GM23338 (cell line): ENCODE data around the gene SLC35D3.

Experiments used
- CREB1 ChIP-seq: fragments of 250-450 bp; sonication (Bioruptor Pico); IDR thresholded peaks from 2 replicates; pipeline ENCODE4 v1.5.0; 2020; ENCODE audit warnings: low read depth, mild to moderate bottlenecking, moderate library complexity
- CTCF ChIP-seq, 2 experiments: fragments of 200-600 bp in 1 of 2; sonication (generic) in 1 of 2; conservative IDR thresholded peaks; 2 replicates each; pipeline versions ENCODE4 v1.5.1 to v1.6.1; 2016 to 2017; ENCODE audit warnings: antibody characterized with exemption in 2 of 2, low read depth in 2 of 2, mild to moderate bottlenecking in 2 of 2, moderate library complexity in 1 of 2
- ETS1 ChIP-seq: IDR thresholded peaks from 2 replicates; pipeline ENCODE4 v1.6.1; 2016; ENCODE audit warnings: antibody characterized with exemption
- EZH2 ChIP-seq: fragments of 200-600 bp; sonication (generic); IDR thresholded peaks from one replicate; pipeline ENCODE4 v1.8.0; 2017; ENCODE audit warnings: antibody characterized with exemption, mild to moderate bottlenecking, low read depth; ENCODE audit not compliant: unreplicated experiment
- EZH2phosphoT487 ChIP-seq: fragments of 200-600 bp; sonication (generic); IDR thresholded peaks from one replicate; pipeline ENCODE4 v1.8.1; 2018; ENCODE audit warnings: antibody characterized with exemption; ENCODE audit not compliant: unreplicated experiment
- JUNB ChIP-seq: IDR thresholded peaks from one replicate; pipeline ENCODE4 v1.6.1; 2016; ENCODE audit warnings: antibody characterized with exemption; ENCODE audit not compliant: unreplicated experiment
- NANOG ChIP-seq: IDR thresholded peaks from 2 replicates; pipeline ENCODE4 v1.6.1; 2016; ENCODE audit warnings: antibody characterized with exemption, borderline replicate concordance
- POLR2AphosphoS5 ChIP-seq: IDR thresholded peaks from 2 replicates; pipeline ENCODE4 v1.6.1; 2016; ENCODE audit warnings: antibody characterized with exemption, low read depth
- REST ChIP-seq: IDR thresholded peaks from one replicate; pipeline ENCODE4 v1.6.1; 2018; ENCODE audit warnings: antibody characterized with exemption; ENCODE audit not compliant: unreplicated experiment
- STAT1 ChIP-seq: IDR thresholded peaks from one replicate; pipeline ENCODE4 v1.6.1; 2016; ENCODE audit warnings: antibody characterized with exemption; ENCODE audit not compliant: unreplicated experiment
- ZNF114 ChIP-seq: fragments of 250-450 bp; sonication (Bioruptor Pico); IDR thresholded peaks from 2 replicates; pipeline ENCODE4 v1.5.0; 2020; ENCODE audit warnings: mild to moderate bottlenecking, moderate library complexity
- ZNF331 ChIP-seq: fragments of 250-450 bp; sonication (Bioruptor Pico); IDR thresholded peaks from 2 replicates; pipeline ENCODE4 v1.5.0; 2020; ENCODE audit warnings: low read depth, mild to moderate bottlenecking, moderate library complexity

GRCh38 chr6:136945711-136946121 is 23.6 kb downstream of the SLC35D3 start:
- TF ChIP-seq CTCF (conservative IDR thresholded peaks at IDR 0.05; ENCODE audit: low read depth in 2 of 2): no peak
- TF ChIP-seq CREB1 (CRISPR knock-in tag): no peak
- no peak for TF ChIP-seq POLR2AphosphoS5
- no peak for TF ChIP-seq REST
- no peak for TF ChIP-seq EZH2phosphoT487
- TF ChIP-seq STAT1: no peak
- no peak for TF ChIP-seq ETS1
- no peak for TF ChIP-seq ZNF331 (CRISPR knock-in tag)
- TF ChIP-seq EZH2: no peak
- no peak for TF ChIP-seq ZNF114 (CRISPR knock-in tag)
- no peak for TF ChIP-seq JUNB
- no peak for TF ChIP-seq NANOG
